K562 (cell line): ENCODE data around the gene HK1. TPM values are rescaled to one million over a fixed set of nuclear protein-coding genes. Genes with fewer than 3 reads are reported as not detected.

Experiments
- ATAC-seq: fragments of 200-7000 bp; cut with Tn5 transposase; 3 replicates; pipeline ENCODE4 v1.9.1; 2020; ENCODE audit warnings: moderate library complexity
- BruUV-seq: library from RNA; stranded (reverse); fragments of 400-500 nt; replicated peaks from 2 replicates; lab custom pipeline; 2021; lab: Mats Ljungman, UMichigan
- CTCF ChIA-PET: fragments of 300-600 bp; formaldehyde crosslinking; extraction: SDS; loops from one replicate; lab custom pipeline; 2021; ENCODE audit warnings: low intra/inter-chr PET ratio; lab: Yijun Ruan, JAX
- POLR2A ChIA-PET: fragments of 300-600, 350-650 bp; sonication (Branson Sonifier 250); formaldehyde crosslinking; extraction: SDS; loops from one replicate; lab custom pipeline; 2021; ENCODE audit warnings: antibody characterized with exemption, inconsistent platforms; lab: Yijun Ruan, JAX
- DNase-seq, 4 experiments: peaks; one replicate each; pipeline versions ENCODE4 v3.0.0 to v3.0.0-alpha.2; 2011 to 2018; ENCODE audit warnings: low spot score in 3 of 4, mixed read lengths in 3 of 4; ENCODE audit errors: extremely low read depth in 1 of 4
- FAIRE-seq: peaks from 2 replicates; lab custom pipeline; 2011; peaks lifted over from hg19 to GRCh38; lab: Jason Lieb, UNC
- H2AFZ ChIP-seq: 2 replicates; pipeline ENCODE4 v1.6.0; 2011; ENCODE audit warnings: low read depth, low read length, control low read depth, inconsistent platforms
- H3K27ac ChIP-seq: fragments of 200-600 bp; 3 replicates; pipeline ENCODE4 v1.8.0; 2011; ENCODE audit warnings: low read depth, mild to moderate bottlenecking, control low read depth, inconsistent platforms, low read length, moderate library complexity, mixed read lengths; ENCODE audit errors: extremely low read depth
- H3K27me3 ChIP-seq, 2 experiments: fragments of 300-600 bp in 1 of 2; 2 replicates in 1 of 2; 3 replicates in 1 of 2; pipeline versions ENCODE4 v1.6.0 to v1.8.0; 2011; ENCODE audit warnings: inconsistent platforms in 2 of 2, low read length in 2 of 2, mild to moderate bottlenecking in 1 of 2, mixed read lengths in 1 of 2, moderate library complexity in 1 of 2; ENCODE audit not compliant: control insufficient read depth in 2 of 2, insufficient read depth in 2 of 2
- H3K36me3 ChIP-seq: fragments of 300-600 bp; 3 replicates; pipeline ENCODE4 v1.8.0; 2011; ENCODE audit warnings: mild to moderate bottlenecking, low read length, inconsistent platforms; ENCODE audit not compliant: control insufficient read depth, insufficient read depth
- H3K4me1 ChIP-seq, 2 experiments: fragments of 200-600 bp in 1 of 2; replicated peaks in 1 of 2; 2 replicates in 1 of 2; 3 replicates in 1 of 2; pipeline versions ENCODE4 v1.5.1 to v1.8.0; 2011; ENCODE audit warnings: inconsistent platforms in 2 of 2, low read length in 2 of 2, mild to moderate bottlenecking in 1 of 2, mixed read lengths in 1 of 2, moderate library complexity in 1 of 2; ENCODE audit not compliant: control insufficient read depth in 2 of 2, insufficient read depth in 2 of 2
- H3K4me2 ChIP-seq: 2 replicates; pipeline ENCODE4 v1.6.1; 2011; ENCODE audit warnings: low read length, control low read depth, inconsistent platforms, mixed read lengths; ENCODE audit not compliant: insufficient read depth
- H3K4me3 ChIP-seq: fragments of 200-600 bp; sonication (generic), shearing (Covaris generic); 2 replicates; pipeline ENCODE4 v1.5.1; 2016; ENCODE audit warnings: control low read depth, inconsistent platforms
- H3K79me2 ChIP-seq: fragments of 200-600 bp; 3 replicates; pipeline ENCODE4 v1.8.0; 2011; ENCODE audit warnings: low read length, inconsistent platforms; ENCODE audit not compliant: control insufficient read depth, insufficient read depth
- H3K9ac ChIP-seq, 2 experiments: 2 replicates each; pipeline versions ENCODE4 v1.6.0 to v1.6.1; 2011; ENCODE audit warnings: low read depth in 2 of 2, low read length in 2 of 2, control low read depth in 1 of 2, inconsistent platforms in 1 of 2, mild to moderate bottlenecking in 1 of 2, mixed read lengths in 1 of 2; ENCODE audit not compliant: insufficient read depth in 1 of 2
- H3K9me1 ChIP-seq: one replicate; pipeline ENCODE4 v1.6.0; 2011; ENCODE audit warnings: inconsistent platforms, mild to moderate bottlenecking, low read length, moderate library complexity; ENCODE audit not compliant: control insufficient read depth, insufficient read depth
- H3K9me3 ChIP-seq: replicated peaks from 2 replicates; pipeline ENCODE4 v1.5.1; 2011; ENCODE audit warnings: low read depth, low read length, inconsistent platforms; ENCODE audit not compliant: control insufficient read depth, insufficient read depth
- H4K20me1 ChIP-seq: replicated peaks from 2 replicates; pipeline ENCODE4 v1.6.1; 2011; ENCODE audit warnings: low read length, inconsistent platforms, mixed read lengths; ENCODE audit not compliant: control insufficient read depth, insufficient read depth
- ARID3B ChIP-seq: fragments of 250-450 bp; sonication (Bioruptor Pico); IDR thresholded peaks from 2 replicates; pipeline ENCODE4 v1.4.0; 2020; ENCODE audit warnings: borderline replicate concordance
- HDGF ChIP-seq: fragments of 450-650 bp; IDR thresholded peaks from 2 replicates; pipeline ENCODE4 v1.6.1; 2016
- MEF2D ChIP-seq: conservative IDR thresholded peaks from 2 replicates; pipeline ENCODE4 v1.6.1; 2016; ENCODE audit warnings: low read depth, missing genetic modification characterization, missing compliant biosample characterization
- NCOA1 ChIP-seq: fragments of 450-650 bp; IDR thresholded peaks from 2 replicates; pipeline ENCODE4 v1.6.1; 2016; ENCODE audit warnings: low read depth
- PHB2 ChIP-seq: fragments of 450-650 bp; IDR thresholded peaks from 2 replicates; pipeline ENCODE4 v1.6.1; 2017; ENCODE audit warnings: low read depth
- PRDM10 ChIP-seq: fragments of 450-650 bp; IDR thresholded peaks from 2 replicates; pipeline ENCODE4 v1.6.1; 2018; ENCODE audit not compliant: partially characterized antibody
- SAFB ChIP-seq: fragments of 200-400 bp; formaldehyde crosslinking; IDR thresholded peaks from 2 replicates; pipeline ENCODE4 v1.6.1; 2017; ENCODE audit warnings: low read depth, low read length, borderline replicate concordance
- TEAD2 ChIP-seq: fragments of 450-650 bp; IDR thresholded peaks from 2 replicates; pipeline ENCODE4 v1.6.1; 2016; ENCODE audit warnings: missing genetic modification characterization, control low read depth, missing compliant biosample characterization
- TFE3 ChIP-seq: fragments of 450-650 bp; formaldehyde crosslinking; IDR thresholded peaks from 2 replicates; pipeline ENCODE4 v1.4.0; 2020; ENCODE audit warnings: mild to moderate bottlenecking, mixed read lengths
- ZBTB7A ChIP-seq: IDR thresholded peaks from 2 replicates; pipeline ENCODE4 v1.6.1; 2011; ENCODE audit warnings: low read depth, mild to moderate bottlenecking, low read length, moderate library complexity, borderline replicate concordance; ENCODE audit not compliant: control insufficient read depth
- ZNF121 ChIP-seq: sonication (generic); formaldehyde crosslinking; conservative IDR thresholded peaks from 2 replicates; pipeline ENCODE4 v1.8.0; 2022; ENCODE audit warnings: missing genetic modification reagents
- ZNF395 ChIP-seq: fragments of 200-800 bp; sonication (Bioruptor generic); IDR thresholded peaks from 2 replicates; pipeline ENCODE4 v1.6.1; 2017; ENCODE audit warnings: missing genetic modification characterization, missing compliant biosample characterization
- ZNF77 ChIP-seq: fragments of 250-450 bp; sonication (Bioruptor Pico); IDR thresholded peaks from 2 replicates; pipeline ENCODE4 v1.5.0; 2020
- ZSCAN32 ChIP-seq: fragments of 450-650 bp; formaldehyde crosslinking; IDR thresholded peaks from 2 replicates; pipeline ENCODE4 v1.4.0; 2020; ENCODE audit warnings: mild to moderate bottlenecking, moderate library complexity
- WGBS: fragments of 100-300 bp; shearing (Covaris generic); methylation state at CpG from one replicate; pipeline ENCODE4 v1.1.6; 2016; ENCODE audit warnings: low coverage, mixed read lengths; ENCODE audit not compliant: insufficient coverage; ENCODE audit errors: missing lambda C conversion rate; 5-methylcytosine and 5-hydroxymethylcytosine counted together
- in situ Hi-C: fragments of 300-500 bp; cut with MboI; formaldehyde crosslinking; loops from 4 replicates; pipeline ENCODE4 v1.15.0; 2018; ENCODE audit warnings: inconsistent platforms, mixed read lengths
- intact Hi-C: fragments of 100-400 bp; cut with micrococcal nuclease; formaldehyde crosslinking; loops from 2 replicates; pipeline ENCODE4 v1.14.2; 2022
- polyA plus RNA-seq, 8 experiments: library from polyadenylated mRNA; depleted of rRNA in 4 of 8; stranded (reverse) in 5 of 8; unstranded in 3 of 8; fragments of >200 nt; fragmentation: Nextera tagmentation in 2 of 8; fragmentation: Illumina TruSeq in 1 of 8; extraction: Ambion mirVana in 2 of 8; extraction: Trizol in 1 of 8; gene quantifications; 2 replicates each; pipeline versions ENCODE4 v1.2.1 to v1.2.3, GENCODE V29; 2011 to 2014; ENCODE audit warnings: inconsistent platforms in 1 of 8, missing spikeins in 1 of 8
- total RNA-seq, 7 experiments: library from RNA; depleted of rRNA in 6 of 7; stranded (reverse); fragments of >200 nt in 6 of 7; fragmentation: Illumina TruSeq in 2 of 7; extraction: Trizol in 2 of 7; gene quantifications; 2 replicates each; pipeline versions ENCODE4 v1.2.1 to v1.2.3, GENCODE V29; 2011 to 2021; ENCODE audit warnings: low replicate concordance in 1 of 7

The HK1 gene
- total and polyA plus RNA-seq, 9 of the 15 experiments (the other 6 are each of a cell fraction or from before 2014, with no cell fraction given): 29.2 to 444 (median 193) TPM

GRCh38 chr10:69410487-69410886, 132.2 kb downstream of the HK1 start:
- in situ Hi-C loops (loop anchor here (5.0 kb wide), 1 partner anchor 393 kb away; no protein-coding TSS in a partner anchor), intact Hi-C loops (loop anchor here (5.0 kb wide), 3 partner anchors 318 to 423 kb away; partner anchors contain the start of gene KIFBP)
- 42% methylated on average over 10 of the region's 10 CpGs for WGBS
- no peaks in the 10 kb centered on the region for H4K20me1 ChIP-seq
- DNase-seq (no peak), ATAC-seq (no peak), FAIRE-seq (peak; percentile 57)
- POLR2A ChIA-PET: interaction anchor here (0.8 to 1.1 kb wide), 2 partner anchors 181 to 225 kb away, joined by 3 read pairs; no protein-coding TSS in a partner anchor
- no peak overlapping the region for H2AFZ ChIP-seq
- peaks cover 6 to 18% of the 10 kb centered on the region in 2 experiments; a peak in 4 of 5 replicates for H3K27me3 ChIP-seq
- H3K4me3 ChIP-seq: no peak overlapping the region
- H3K36me3 ChIP-seq: peaks cover under 1% of the 10 kb centered on the region; the same call in 1 of the 3 replicates
- no peak overlapping the region for H3K27ac ChIP-seq
- no peaks in the 10 kb centered on the region for H3K79me2 ChIP-seq
- H3K9me3 ChIP-seq: no peaks in the 10 kb centered on the region
- no peaks in the 10 kb centered on the region for H3K9me1 ChIP-seq
- no peak overlapping the region for H3K9ac ChIP-seq
- peaks cover 24 to 27% of the 10 kb centered on the region in 2 experiments for H3K4me1 ChIP-seq
- CTCF ChIA-PET: no interaction called here
- BruUV-seq: no TSS peak
- no peak overlapping the region for H3K4me2 ChIP-seq
- TF ChIP-seq ZSCAN32 (CRISPR knock-in tag) (0 out of 2 replicates have a peak, but pooled peaks have one; percentile 44), TEAD2 (peak; percentile 72; the same call in 1 of the 2 replicates), PRDM10 (no peak), ARID3B (CRISPR knock-in tag) (peak; percentile 90; the same call in 1 of the 2 replicates), ZNF121 (peak; percentile 53), ZNF395 (CRISPR knock-in tag) (peak; percentile 77; the same call in 1 of the 2 replicates), NCOA1 (no peak), MEF2D (peak; percentile 94), PHB2 (no peak), SAFB (no peak), ZNF77 (no peak), ZBTB7A (no peak), HDGF (no peak), TFE3 (CRISPR knock-in tag) (no peak)
